ENCODE measurements around the gene GALE.

DNA sequence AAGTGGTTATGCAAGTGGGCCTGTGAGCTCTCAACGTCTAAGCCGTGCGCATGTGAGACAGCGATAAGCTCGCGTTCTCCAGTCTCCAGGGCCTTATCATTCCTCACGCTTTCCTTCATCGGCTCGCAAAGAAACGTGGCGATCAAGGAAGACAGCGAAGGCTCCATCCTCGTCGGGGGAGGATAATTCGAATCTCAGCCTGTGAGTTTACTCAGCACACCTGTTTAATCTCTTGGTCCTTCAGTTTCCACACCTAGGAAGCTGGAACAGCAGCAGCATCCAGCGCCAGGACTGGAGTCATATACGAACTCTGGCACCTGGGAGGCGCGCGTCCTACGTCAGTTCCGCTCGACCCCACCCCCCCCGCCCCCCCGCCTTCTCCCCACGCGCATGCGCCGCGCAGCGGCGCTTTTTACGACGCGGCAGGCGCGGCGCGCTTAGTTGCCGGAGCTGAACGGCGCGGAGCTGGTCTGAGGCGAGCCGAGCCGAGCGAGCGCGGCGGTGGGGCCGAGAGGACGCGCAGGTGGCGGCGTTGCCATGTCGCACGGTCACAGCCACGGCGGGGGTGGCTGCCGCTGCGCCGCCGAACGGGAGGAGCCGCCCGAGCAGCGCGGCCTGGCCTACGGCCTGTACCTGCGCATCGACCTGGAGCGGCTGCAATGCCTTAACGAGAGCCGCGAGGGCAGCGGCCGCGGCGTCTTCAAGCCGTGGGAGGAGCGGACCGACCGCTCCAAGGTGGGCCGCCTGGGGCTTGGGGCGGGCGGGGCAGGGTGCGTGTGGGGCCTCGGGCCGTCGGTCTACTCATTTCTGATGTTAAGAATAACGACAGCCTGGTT lies 22.4 kb downstream of the GALE start, which contains the start of gene PITHD1:
- TF ChIP-seq, protein P1, sequence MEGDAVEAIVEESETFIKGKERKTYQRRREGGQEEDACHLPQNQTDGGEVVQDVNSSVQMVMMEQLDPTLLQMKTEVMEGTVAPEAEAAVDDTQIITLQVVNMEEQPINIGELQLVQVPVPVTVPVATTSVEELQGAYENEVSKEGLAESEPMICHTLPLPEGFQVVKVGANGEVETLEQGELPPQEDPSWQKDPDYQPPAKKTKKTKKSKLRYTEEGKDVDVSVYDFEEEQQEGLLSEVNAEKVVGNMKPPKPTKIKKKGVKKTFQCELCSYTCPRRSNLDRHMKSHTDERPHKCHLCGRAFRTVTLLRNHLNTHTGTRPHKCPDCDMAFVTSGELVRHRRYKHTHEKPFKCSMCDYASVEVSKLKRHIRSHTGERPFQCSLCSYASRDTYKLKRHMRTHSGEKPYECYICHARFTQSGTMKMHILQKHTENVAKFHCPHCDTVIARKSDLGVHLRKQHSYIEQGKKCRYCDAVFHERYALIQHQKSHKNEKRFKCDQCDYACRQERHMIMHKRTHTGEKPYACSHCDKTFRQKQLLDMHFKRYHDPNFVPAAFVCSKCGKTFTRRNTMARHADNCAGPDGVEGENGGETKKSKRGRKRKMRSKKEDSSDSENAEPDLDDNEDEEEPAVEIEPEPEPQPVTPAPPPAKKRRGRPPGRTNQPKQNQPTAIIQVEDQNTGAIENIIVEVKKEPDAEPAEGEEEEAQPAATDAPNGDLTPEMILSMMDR (IDR thresholded peaks at IDR 0.05), result no peak
- no peak for TF ChIP-seq EZH2 (IDR thresholded peaks at IDR 0.05; ENCODE audit: borderline replicate concordance, insufficient read depth, low read depth, low read length, poor library complexity, severe bottlenecking)
